BJ (cell line): Measurements from ENCODE around the gene ORC3. TPM values are rescaled to one million over a fixed set of nuclear protein-coding genes. Genes with fewer than 3 reads are reported as not detected.

ENCODE experiments used
- CTCF ChIA-PET: fragments of 350-600 bp; formaldehyde crosslinking; extraction: SDS; loops from one replicate; lab custom pipeline; 2021; ENCODE audit warnings: antibody characterized with exemption, inconsistent platforms; lab: Yijun Ruan, JAX
- POLR2A ChIA-PET: fragments of 300-600 bp; sonication (Branson Sonifier 250); formaldehyde crosslinking; extraction: SDS; loops from one replicate; lab custom pipeline; 2021; ENCODE audit warnings: antibody characterized with exemption; lab: Charles Lee
- DNase-seq: peaks from one replicate; pipeline ENCODE4 v3.0.0-alpha.2; 2011; ENCODE audit warnings: low read depth
- H3K27me3 ChIP-seq: 2 replicates; pipeline ENCODE4 v1.6.0; 2011; ENCODE audit warnings: low read length; ENCODE audit not compliant: control insufficient read depth, insufficient read depth
- H3K36me3 ChIP-seq: 2 replicates; pipeline ENCODE4 v1.5.1; 2011; ENCODE audit warnings: low read length; ENCODE audit not compliant: control insufficient read depth, insufficient read depth
- H3K4me3 ChIP-seq: 2 replicates; pipeline ENCODE4 v1.5.1; 2011; ENCODE audit warnings: low read depth, mild to moderate bottlenecking, control low read depth, low read length
- CTCF ChIP-seq: IDR thresholded peaks from 2 replicates; pipeline ENCODE4 v1.5.1; 2011; ENCODE audit warnings: low read depth, mild to moderate bottlenecking, control low read depth, inconsistent platforms, low read length, moderate library complexity; ENCODE audit not compliant: insufficient read depth
- polyA plus RNA-seq: library from polyadenylated mRNA; depleted of rRNA; stranded (reverse); fragments of >200 nt; gene quantifications from 2 replicates; pipeline ENCODE4 v1.2.3, GENCODE V29; 2011

Gene ORC3
- polyA plus RNA-seq, 1 experiment, result 17.3 TPM

GRCh38 chr6:87663434-87663833 is 73.5 kb downstream of the ORC3 start:
- Histone ChIP-seq H3K4me3 (no peak overlapping the region), H3K27me3 (no peaks in the 10 kb centered on the region), H3K36me3 (no peaks in the 10 kb centered on the region)
- TF ChIP-seq CTCF, result no peak
- CTCF ChIA-PET, result interaction anchor here (1.1 to 1.8 kb wide), 2 partner anchors 16 to 35 kb away, joined by 3 to 4 read pairs; no protein-coding TSS in a partner anchor
- no peak for DNase-seq
- POLR2A ChIA-PET, result interaction anchor here (0.5 kb wide), 1 partner anchor 34 kb away, joined by 5 read pairs; no protein-coding TSS in a partner anchor

- no peak for DNase-seq
- Histone ChIP-seq H3K36me3 (no peaks in the 10 kb centered on the region), H3K27me3 (no peaks in the 10 kb centered on the region), H3K4me3 (no peak overlapping the region)
- TF ChIP-seq CTCF, result no peak
- POLR2A ChIA-PET, result no interaction called here
- CTCF ChIA-PET, result interaction anchor here (1.8 kb wide), 1 partner anchor 15 kb away, joined by 4 read pairs; no protein-coding TSS in a partner anchor
Observed at GRCh38 chr6:87664921-87665485, 75.1 kb downstream of the ORC3 start.

- Histone ChIP-seq H3K36me3 (no peaks in the 10 kb centered on the region), H3K4me3 (no peak overlapping the region), H3K27me3 (no peaks in the 10 kb centered on the region)
- ChIA-PET POLR2A (no interaction called here), CTCF (no interaction called here)
- no peak for DNase-seq
- no peak for TF ChIP-seq CTCF
Observed at GRCh38 chr6:87667032-87667431, 77.1 kb downstream of the ORC3 start.

- peaks cover 2% of the 10 kb centered on the region; the same call in 1 of the 2 replicates for H3K36me3 ChIP-seq
- ChIA-PET CTCF (interaction anchor here (1.0 kb wide), 1 partner anchor 39 kb away, joined by 3 read pairs; no protein-coding TSS in a partner anchor), POLR2A (no interaction called here)
- no peak for DNase-seq
- H3K4me3 ChIP-seq, result no peak overlapping the region
- TF ChIP-seq CTCF, result no peak
- H3K27me3 ChIP-seq, result no peaks in the 10 kb centered on the region
Observed at GRCh38 chr6:87668013-87668412, 78.1 kb downstream of the ORC3 start.

- H3K36me3 ChIP-seq, result peaks cover 3% of the 10 kb centered on the region; the same call in 1 of the 2 replicates
Observed at GRCh38 chr6:87669051-87669450, 79.1 kb downstream of the ORC3 start.

More at GRCh38 chr6:87669051-87669450, 79.1 kb downstream of the ORC3 start:
- DNase-seq, result no peak
- no peak for TF ChIP-seq CTCF
- H3K27me3 ChIP-seq, result no peaks in the 10 kb centered on the region
- no peak overlapping the region for H3K4me3 ChIP-seq
- POLR2A ChIA-PET, result interaction anchor here (0.5 kb wide), 1 partner anchor 38 kb away, joined by 3 read pairs; no protein-coding TSS in a partner anchor
- CTCF ChIA-PET, result interaction anchor here (1.0 kb wide), 1 partner anchor 40 kb away, joined by 3 read pairs; no protein-coding TSS in a partner anchor
